BE2C (cell line): ENCODE measurements around the gene TM4SF20.

ENCODE experiments used
- DNase-seq: peaks from one replicate; pipeline ENCODE4 v3.0.0-alpha.2; 2020
- H3K27me3 ChIP-seq: fragments of 250-450 bp; sonication (Bioruptor Pico); 2 replicates; pipeline ENCODE4 v1.5.1; 2020; ENCODE audit warnings: mild to moderate bottlenecking
- H3K36me3 ChIP-seq: fragments of 250-450 bp; sonication (Bioruptor Pico); 2 replicates; pipeline ENCODE4 v1.5.1; 2020; ENCODE audit warnings: mild to moderate bottlenecking
- H3K4me1 ChIP-seq: fragments of 250-450 bp; sonication (Bioruptor Pico); 2 replicates; pipeline ENCODE4 v1.5.1; 2020
- H3K4me3 ChIP-seq: 2 replicates; pipeline ENCODE4 v1.5.1; 2011; ENCODE audit warnings: low read depth, low read length
- H3K9me3 ChIP-seq: fragments of 250-450 bp; sonication (Bioruptor Pico); 2 replicates; pipeline ENCODE4 v1.5.1; 2020
- CTCF ChIP-seq: IDR thresholded peaks from 2 replicates; pipeline ENCODE4 v1.5.1; 2012; ENCODE audit warnings: mild to moderate bottlenecking, low read depth, low read length

Gene TM4SF20

GRCh38 chr2:227410191-227410590 lies 31.1 kb upstream of the TM4SF20 start:
- H3K9me3 ChIP-seq, result no peaks in the 10 kb centered on the region
- TF ChIP-seq CTCF, result no peak
- H3K4me3 ChIP-seq, result no peak overlapping the region
- no peaks in the 10 kb centered on the region for H3K27me3 ChIP-seq
- no peaks in the 10 kb centered on the region for H3K36me3 ChIP-seq
- no peaks in the 10 kb centered on the region for H3K4me1 ChIP-seq
- DNase-seq, result no peak

DNA sequence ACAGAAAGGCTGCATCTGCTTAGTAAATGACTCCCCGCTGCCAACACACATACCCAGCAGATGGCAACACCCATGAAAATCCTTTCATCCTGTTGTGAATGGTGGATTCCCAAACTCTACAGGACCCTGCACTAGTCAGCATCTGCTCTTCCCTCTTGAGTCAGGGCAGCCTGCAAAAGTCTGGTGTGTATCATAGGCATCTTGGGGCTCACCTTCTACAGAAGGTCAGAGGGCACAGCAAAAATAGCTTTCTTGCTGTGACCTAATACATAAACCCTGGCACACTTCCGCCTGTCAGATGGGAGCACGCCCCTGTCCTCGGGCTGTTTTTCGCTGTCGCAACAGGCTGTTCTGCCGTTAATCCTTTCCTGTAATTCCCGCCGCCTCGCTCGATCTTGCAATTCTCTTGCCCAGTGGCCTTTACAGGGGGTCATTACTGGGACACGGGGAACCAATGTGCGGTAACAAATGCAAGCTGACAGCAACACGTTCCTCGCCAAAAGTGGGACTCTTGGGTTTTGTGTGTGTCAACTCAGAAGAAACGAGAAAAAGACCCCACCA lies 28.6 kb upstream of the TM4SF20 start:
- no peak for TF ChIP-seq CTCF
- Histone ChIP-seq H3K36me3 (no peaks in the 10 kb centered on the region), H3K9me3 (no peaks in the 10 kb centered on the region), H3K4me1 (no peaks in the 10 kb centered on the region), H3K27me3 (no peaks in the 10 kb centered on the region), H3K4me3 (no peak overlapping the region)
- DNase-seq, result no peak

- DNase-seq, result peak; percentile 66
- peak; percentile 89 for TF ChIP-seq CTCF
- H3K4me1 ChIP-seq, result no peaks in the 10 kb centered on the region
These were observed 27.3 kb upstream of the TM4SF20 start for GRCh38 chr2:227406177-227407031.

DNA sequence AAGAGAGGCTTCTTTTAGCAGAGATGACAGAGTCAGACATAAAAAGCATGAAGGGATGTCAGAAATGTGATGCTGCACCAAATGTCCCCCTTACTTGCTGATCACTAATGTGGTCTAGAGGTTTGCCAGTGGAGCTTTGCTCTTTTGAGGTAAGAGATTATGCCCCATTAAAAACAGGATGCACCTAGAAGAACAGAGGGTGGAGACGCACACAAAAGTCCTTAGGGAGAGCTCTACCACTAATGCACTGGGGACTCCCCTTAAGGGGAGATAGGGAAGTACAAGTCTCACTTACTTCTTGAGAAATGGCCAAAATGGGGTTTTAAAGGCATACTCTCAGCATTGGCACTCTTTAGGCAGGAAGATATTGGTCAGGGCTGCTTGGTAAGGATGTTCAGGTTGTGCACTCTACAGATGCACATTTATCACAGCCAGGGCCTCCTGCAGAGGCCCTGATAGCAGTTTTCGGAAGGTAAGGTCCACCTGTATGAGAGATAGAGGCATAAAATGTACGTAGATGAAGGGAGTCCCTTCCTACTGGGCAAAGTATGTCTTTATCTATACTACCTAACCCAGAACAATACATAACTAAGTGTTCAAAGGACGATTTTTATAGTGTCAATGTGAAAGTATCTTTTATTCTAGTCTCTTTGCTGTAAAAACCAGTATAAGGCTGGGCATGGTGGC lies 25.6 kb upstream of the TM4SF20 start:
- no peak for DNase-seq
- TF ChIP-seq CTCF, result no peak
- H3K4me3 ChIP-seq, result no peak overlapping the region
- H3K9me3 ChIP-seq, result no peaks in the 10 kb centered on the region
- no peaks in the 10 kb centered on the region for H3K27me3 ChIP-seq
- H3K4me1 ChIP-seq, result no peaks in the 10 kb centered on the region
- H3K36me3 ChIP-seq, result no peaks in the 10 kb centered on the region

More at GRCh38 chr2:227406177-227407031, 27.3 kb upstream of the TM4SF20 start:
- Histone ChIP-seq H3K36me3 (no peaks in the 10 kb centered on the region), H3K4me3 (no peak overlapping the region), H3K9me3 (no peaks in the 10 kb centered on the region), H3K27me3 (no peaks in the 10 kb centered on the region)

- no peak for DNase-seq
- Histone ChIP-seq H3K4me1 (no peaks in the 10 kb centered on the region), H3K9me3 (no peaks in the 10 kb centered on the region), H3K4me3 (no peak overlapping the region), H3K27me3 (no peaks in the 10 kb centered on the region), H3K36me3 (no peaks in the 10 kb centered on the region)
- no peak for TF ChIP-seq CTCF
These were observed 23.9 kb upstream of the TM4SF20 start for GRCh38 chr2:227402959-227403358.
